ENCODE data around the gene PNKD. TPM values are rescaled to one million over a fixed set of nuclear protein-coding genes. Genes with fewer than 3 reads are reported as not detected.
A peak's percentile ranks its signal among the peaks of the same experiment; 100 is the strongest.

Gene PNKD
- total and polyA plus RNA-seq, 2 of the 8 experiments (the other 6 are each of a cell fraction or from before 2014, with no cell fraction given), result 43.9 to 65.4 TPM

GRCh38 chr2:218269900-218270720, at the start of gene PNKD, which contains the start of gene AAMP (continued):
- TF ChIP-seq GABPA (IDR thresholded peaks at IDR 0.05; ENCODE audit: borderline replicate concordance, insufficient read depth, low read length) (peak; percentile 44; the same call in 1 of the 2 replicates), CBX5 (IDR thresholded peaks at IDR 0.05; ENCODE audit: low read depth, low read length) (no peak), BCL11A (IDR thresholded peaks at IDR 0.05; ENCODE audit: low read depth in 2 of 2, low read length in 2 of 2) (no peak), NRF1 (IDR thresholded peaks at IDR 0.05; ENCODE audit: low read depth, low read length) (no peak), ATF2 (IDR thresholded peaks at IDR 0.05; ENCODE audit: low read length) (no peak; the same call in 1 of the 2 replicates), HDAC6 (IDR thresholded peaks at IDR 0.05; ENCODE audit: low read depth, low read length) (no peak), ASH2L (IDR thresholded peaks at IDR 0.05; ENCODE audit: low read length) (no peak), BRCA1 (IDR thresholded peaks at IDR 0.05; ENCODE audit: low read depth, low read length) (no peak), TAF1 (IDR thresholded peaks at IDR 0.05; ENCODE audit: low read depth, low read length) (peak; percentile 68), CREB1 (IDR thresholded peaks at IDR 0.05) (peak; percentile 92), NANOG (IDR thresholded peaks at IDR 0.05; ENCODE audit: insufficient read depth, low read depth, low read length, poor library complexity, severe bottlenecking) (no peak), MAFK (IDR thresholded peaks at IDR 0.05; ENCODE audit: low read depth, low read length) (no peak), SIRT6 (IDR thresholded peaks at IDR 0.05; ENCODE audit: low read length) (no peak), SP1 (IDR thresholded peaks at IDR 0.05; ENCODE audit: low read depth, low read length) (peak; percentile 98), RXRA (IDR thresholded peaks at IDR 0.05; ENCODE audit: insufficient read depth, low read depth, low read length) (no peak), CBX8 (IDR thresholded peaks at IDR 0.05; ENCODE audit: borderline replicate concordance, low read depth, low read length) (no peak), CHD1 (IDR thresholded peaks at IDR 0.05; ENCODE audit: low read depth, low read length) (no peak), SIX5 (IDR thresholded peaks at IDR 0.05; ENCODE audit: low read depth, low read length) (peak; percentile 99), BACH1 (IDR thresholded peaks at IDR 0.05; ENCODE audit: low read length) (no peak), SIN3A (conservative IDR thresholded peaks at IDR 0.05 in 1 of 2, IDR thresholded peaks at IDR 0.05 in 1 of 2; ENCODE audit: low read depth in 1 of 2, low read length in 2 of 2) (peak; percentile 16 to 78; a peak in 2 of 4 replicates), JUN (IDR thresholded peaks at IDR 0.05; ENCODE audit: low read depth, low read length) (no peak), PHF8 (conservative IDR thresholded peaks at IDR 0.05; ENCODE audit: low read depth, low read length) (peak; percentile 79), KDM1A (IDR thresholded peaks at IDR 0.05; ENCODE audit: borderline replicate concordance, low read length) (no peak), POLR2A (IDR thresholded peaks at IDR 0.05; ENCODE audit: control extremely low read depth in 1 of 2, low read depth in 2 of 2, low read length in 2 of 2) (peak in 1 of 2 experiments; percentile 82; a peak in 2 of 3 replicates)
